ENCODE measurements around the gene TAF1B. TPM values are rescaled to one million over a fixed set of nuclear protein-coding genes. Genes with fewer than 3 reads are reported as not detected.

Gene TAF1B
- total RNA-seq, 5 donors from 2014 or later (not counting 1 experiment from before 2014, with no cell fraction given), result 9.2 to 21.7 (median 15.2) TPM

DNA sequence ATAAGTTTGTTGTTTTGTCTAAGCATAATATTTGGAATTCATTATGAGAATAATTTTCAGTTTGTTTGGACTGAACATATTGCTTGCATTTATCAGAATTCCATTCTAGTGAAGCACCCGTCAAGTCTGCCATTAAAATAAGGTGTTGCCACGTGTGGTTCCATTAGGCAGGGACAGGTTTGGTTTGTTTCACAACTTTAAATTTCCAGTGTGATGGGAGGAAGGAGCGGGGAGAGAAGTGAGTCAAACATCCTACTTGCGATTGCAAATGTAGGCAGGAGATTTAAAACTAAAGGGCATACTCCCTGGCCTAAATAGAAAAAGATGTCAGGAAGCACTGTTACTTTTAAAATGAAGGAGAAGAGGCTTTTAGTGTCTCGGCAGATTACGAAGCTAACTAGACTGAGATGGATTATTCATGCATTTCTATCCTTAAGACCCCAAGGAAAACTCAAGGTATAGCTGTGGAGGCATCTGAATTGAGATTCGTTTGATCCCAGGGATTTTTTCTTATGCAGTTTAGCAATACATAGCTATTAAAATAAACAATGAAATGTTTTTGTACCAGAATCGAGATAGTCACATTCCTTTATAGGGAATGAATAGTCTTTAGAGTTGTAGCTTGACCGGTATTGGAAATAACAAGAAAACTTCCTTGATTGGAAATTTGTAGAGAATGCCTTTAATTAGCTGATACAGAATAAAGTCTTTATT is 128.0 kb downstream of the TAF1B start:
- no peaks in the 10 kb centered on the region for H3K36me3 ChIP-seq (ENCODE audit: control insufficient read depth in 2 of 2, extremely low read depth in 1 of 2, insufficient read depth in 1 of 2, low read length in 1 of 2)
- H3K27me3 Mint-ChIP-seq, result peaks cover 0 to 2% of the 10 kb centered on the region in 2 donors
- H3K27me3 ChIP-seq (replicated peaks in 1 of 2; ENCODE audit: control insufficient read depth in 2 of 2, extremely low read depth in 1 of 2, insufficient read depth in 2 of 2, low read length in 1 of 2), result peaks cover 0 to 7% of the 10 kb centered on the region in 2 experiments
- peaks cover 0 to 2% of the 10 kb centered on the region in 2 experiments for H3K4me1 ChIP-seq (ENCODE audit: control insufficient read depth in 1 of 2, extremely low read depth in 1 of 2, insufficient read depth in 2 of 2, low read length in 2 of 2)
- H3K9me3 ChIP-seq, result no peaks in the 10 kb centered on the region
- H3K4me3 ChIP-seq (ENCODE audit: control insufficient read depth in 1 of 2, extremely low read depth in 1 of 2, low read length in 1 of 2), result no peak overlapping the region
- H3K27ac ChIP-seq (ENCODE audit: low read length), result no peak overlapping the region
- peaks cover 4% of the 10 kb centered on the region for H3K36me3 Mint-ChIP-seq
- CTCF ChIA-PET, result interaction anchor here (0.5 to 0.7 kb wide), 2 partner anchors 119 to 464 kb away, joined by 3 to 5 read pairs; no protein-coding TSS in a partner anchor
- no peak overlapping the region for H3K27ac Mint-ChIP-seq
- no peaks in the 10 kb centered on the region for H3K9me3 Mint-ChIP-seq
- POLR2A ChIA-PET, result interaction anchor here in 1 of 2 donors (0.5 kb wide), 1 partner anchor 35 kb away, joined by 5 read pairs; no protein-coding TSS in a partner anchor
- ATAC-seq (replicated peaks in 1 of 4) (no peak), DNase-seq (no peak)
- 75% methylated on average over 3 of the region's 9 CpGs for WGBS (ENCODE audit: insufficient coverage)
- no peak overlapping the region for H3K4me3 Mint-ChIP-seq
- H3K4me1 Mint-ChIP-seq, result peaks cover 2 to 11% (median 6%) of the 10 kb centered on the region in 3 donors

DNA sequence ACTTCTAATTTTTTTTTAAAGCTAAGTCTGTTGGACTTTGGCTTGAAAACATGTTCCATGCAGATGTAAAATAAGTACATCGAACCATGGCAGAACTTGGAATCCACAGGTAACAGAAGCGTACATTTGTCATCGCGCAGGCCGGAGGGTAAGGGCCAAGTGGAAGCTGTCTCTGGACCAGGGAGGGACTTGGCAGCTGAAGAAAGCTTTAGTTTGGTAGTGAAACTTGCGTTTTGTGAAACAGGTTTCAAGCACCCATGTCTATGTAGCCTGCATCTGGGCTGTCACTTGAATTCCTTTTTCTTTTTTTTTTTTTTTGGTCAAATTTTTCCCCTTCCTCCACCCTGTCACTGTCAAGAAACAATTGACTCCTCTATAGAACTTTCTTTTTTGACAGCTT is 128.6 kb downstream of the TAF1B start:
- Mint-ChIP-seq H3K4me1 (peaks cover 0 to 8% (median under 1%) of the 10 kb centered on the region in 3 donors), H3K27me3 (peaks cover 0 to 5% of the 10 kb centered on the region in 2 donors), H3K36me3 (peaks cover 4% of the 10 kb centered on the region), H3K4me3 (no peak overlapping the region), H3K27ac (no peak overlapping the region), H3K9me3 (no peaks in the 10 kb centered on the region)
- Histone ChIP-seq H3K36me3 (ENCODE audit: control insufficient read depth in 2 of 2, extremely low read depth in 1 of 2, insufficient read depth in 1 of 2, low read length in 1 of 2) (no peaks in the 10 kb centered on the region), H3K4me3 (ENCODE audit: control insufficient read depth in 1 of 2, extremely low read depth in 1 of 2, low read length in 1 of 2) (no peak overlapping the region), H3K27ac (ENCODE audit: low read length) (no peak overlapping the region), H3K4me1 (ENCODE audit: control insufficient read depth in 1 of 2, extremely low read depth in 1 of 2, insufficient read depth in 2 of 2, low read length in 2 of 2) (no peaks in the 10 kb centered on the region), H3K27me3 (replicated peaks in 1 of 2; ENCODE audit: control insufficient read depth in 2 of 2, extremely low read depth in 1 of 2, insufficient read depth in 2 of 2, low read length in 1 of 2) (peaks cover 0 to 9% of the 10 kb centered on the region in 2 experiments), H3K9me3 (no peaks in the 10 kb centered on the region)
- ATAC-seq (replicated peaks in 1 of 4) (no peak), DNase-seq (no peak)
- ChIA-PET POLR2A (interaction anchor here in 1 of 2 donors (0.6 kb wide), 1 partner anchor 14 kb away, joined by 5 read pairs; no protein-coding TSS in a partner anchor), CTCF (interaction anchor here in 1 of 2 donors (0.7 kb wide), 2 partner anchors 15 to 463 kb away, joined by 3 to 5 read pairs; no protein-coding TSS in a partner anchor)
- WGBS (ENCODE audit: insufficient coverage), result 100% methylated on average over 4 of the region's 6 CpGs

DNA sequence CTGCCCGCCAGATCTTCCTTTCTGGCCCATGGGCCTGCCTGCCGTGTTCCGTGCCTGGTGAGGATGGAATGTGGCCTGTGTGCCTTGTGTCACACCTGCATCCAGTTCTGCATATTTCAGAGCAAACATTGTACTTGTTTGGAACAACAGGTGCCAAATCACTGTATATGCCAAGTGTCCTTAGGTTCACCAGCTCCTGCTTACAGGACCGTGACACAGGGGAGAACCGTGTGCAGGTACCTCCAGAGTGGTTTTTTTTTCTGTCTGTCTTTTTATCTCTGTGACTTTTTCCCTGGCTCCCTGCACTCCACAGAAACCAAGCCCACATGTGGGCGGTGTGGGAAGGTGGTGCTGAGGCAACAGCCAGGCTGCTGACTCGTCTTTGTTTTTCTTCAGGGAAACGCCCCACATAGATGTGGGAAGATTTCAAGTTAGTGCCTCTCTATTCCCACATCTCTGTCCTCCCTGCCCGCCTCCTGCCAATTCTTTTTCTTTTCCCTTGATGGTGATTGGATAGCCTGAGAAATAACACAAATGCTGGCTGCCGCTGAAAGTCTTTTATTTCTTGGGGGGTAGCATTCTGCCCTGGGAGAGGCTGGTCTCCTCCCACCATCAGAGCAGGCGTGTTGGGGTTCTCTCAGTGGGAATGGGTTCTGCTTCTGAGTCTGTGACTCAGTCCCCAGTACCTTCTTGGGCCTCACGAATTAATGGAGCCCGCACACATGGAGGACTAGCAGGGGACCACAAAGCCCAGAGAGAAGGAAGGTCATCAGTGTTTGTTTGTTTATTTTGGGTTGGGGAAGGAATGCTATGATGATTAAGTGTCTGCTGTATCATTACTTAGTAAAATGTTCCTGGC is 129.6 kb downstream of the TAF1B start:
- WGBS (ENCODE audit: insufficient coverage), result 89% methylated on average over 6 of the region's 13 CpGs
- H3K27me3 Mint-ChIP-seq, result peaks cover 0 to 7% of the 10 kb centered on the region in 2 donors
- Histone ChIP-seq H3K4me3 (ENCODE audit: control insufficient read depth in 1 of 2, extremely low read depth in 1 of 2, low read length in 1 of 2) (no peak overlapping the region), H3K27ac (ENCODE audit: low read length) (no peak overlapping the region), H3K27me3 (replicated peaks in 1 of 2; ENCODE audit: control insufficient read depth in 2 of 2, extremely low read depth in 1 of 2, insufficient read depth in 2 of 2, low read length in 1 of 2) (peaks cover 0 to 12% of the 10 kb centered on the region in 2 experiments), H3K36me3 (ENCODE audit: control insufficient read depth in 2 of 2, extremely low read depth in 1 of 2, insufficient read depth in 1 of 2, low read length in 1 of 2) (no peaks in the 10 kb centered on the region), H3K4me1 (ENCODE audit: control insufficient read depth in 1 of 2, extremely low read depth in 1 of 2, insufficient read depth in 2 of 2, low read length in 2 of 2) (no peaks in the 10 kb centered on the region), H3K9me3 (no peaks in the 10 kb centered on the region)
- POLR2A ChIA-PET, result interaction anchor here in 1 of 2 donors (0.6 kb wide), 1 partner anchor 15 kb away, joined by 5 read pairs; no protein-coding TSS in a partner anchor
- H3K36me3 Mint-ChIP-seq, result peaks cover 4% of the 10 kb centered on the region
- ATAC-seq (replicated peaks in 1 of 4) (no peak), DNase-seq (no peak)
- no peak overlapping the region for H3K27ac Mint-ChIP-seq
- H3K4me1 Mint-ChIP-seq, result peaks cover 0 to 3% (median 0%) of the 10 kb centered on the region in 3 donors
- H3K4me3 Mint-ChIP-seq, result no peak overlapping the region
- H3K9me3 Mint-ChIP-seq, result no peaks in the 10 kb centered on the region
- CTCF ChIA-PET, result interaction anchor here in 1 of 2 donors (0.7 kb wide), 1 partner anchor 14 kb away, joined by 3 read pairs; no protein-coding TSS in a partner anchor

DNA sequence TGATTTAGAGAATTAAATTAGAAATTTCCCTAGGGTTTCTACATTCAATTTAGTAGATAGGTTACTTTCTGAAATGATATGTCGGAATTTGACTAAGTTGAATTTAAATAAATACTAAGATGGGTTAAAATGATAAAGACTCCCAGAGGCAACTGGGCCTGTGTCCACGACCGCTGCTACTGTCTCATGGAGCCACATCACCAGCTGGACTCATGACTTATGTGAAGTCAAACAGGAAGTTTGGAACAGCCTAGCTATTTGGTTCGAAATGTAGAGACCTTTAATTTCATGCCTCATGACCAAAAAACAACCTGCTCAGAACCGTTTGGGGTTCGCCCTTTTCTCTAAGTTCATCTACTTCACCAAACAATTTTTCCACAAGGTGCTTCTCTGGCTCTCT is 130.4 kb downstream of the TAF1B start:
- POLR2A ChIA-PET, result no interaction called here
- WGBS (ENCODE audit: insufficient coverage), result 100% methylated on average over 2 of the region's 6 CpGs
- Mint-ChIP-seq H3K4me3 (no peak overlapping the region), H3K4me1 (peaks cover 0 to 3% (median 0%) of the 10 kb centered on the region in 3 donors), H3K36me3 (peaks cover 4% of the 10 kb centered on the region), H3K27ac (no peak overlapping the region), H3K27me3 (peaks cover 4 to 12% of the 10 kb centered on the region in 2 donors), H3K9me3 (no peaks in the 10 kb centered on the region)
- Histone ChIP-seq H3K27ac (ENCODE audit: low read length) (no peak overlapping the region), H3K27me3 (replicated peaks in 1 of 2; ENCODE audit: control insufficient read depth in 2 of 2, extremely low read depth in 1 of 2, insufficient read depth in 2 of 2, low read length in 1 of 2) (peaks cover 0 to 16% of the 10 kb centered on the region in 2 experiments), H3K9me3 (no peaks in the 10 kb centered on the region), H3K36me3 (ENCODE audit: control insufficient read depth in 2 of 2, extremely low read depth in 1 of 2, insufficient read depth in 1 of 2, low read length in 1 of 2) (no peaks in the 10 kb centered on the region), H3K4me3 (ENCODE audit: control insufficient read depth in 1 of 2, extremely low read depth in 1 of 2, low read length in 1 of 2) (no peak overlapping the region), H3K4me1 (ENCODE audit: control insufficient read depth in 1 of 2, extremely low read depth in 1 of 2, insufficient read depth in 2 of 2, low read length in 2 of 2) (no peaks in the 10 kb centered on the region)
- CTCF ChIA-PET, result interaction anchor here in 1 of 2 donors (1.6 kb wide), 1 partner anchor 11 kb away, joined by 4 read pairs; no protein-coding TSS in a partner anchor
- DNase-seq, result no peak
- no peak for ATAC-seq (replicated peaks in 1 of 4)

DNA sequence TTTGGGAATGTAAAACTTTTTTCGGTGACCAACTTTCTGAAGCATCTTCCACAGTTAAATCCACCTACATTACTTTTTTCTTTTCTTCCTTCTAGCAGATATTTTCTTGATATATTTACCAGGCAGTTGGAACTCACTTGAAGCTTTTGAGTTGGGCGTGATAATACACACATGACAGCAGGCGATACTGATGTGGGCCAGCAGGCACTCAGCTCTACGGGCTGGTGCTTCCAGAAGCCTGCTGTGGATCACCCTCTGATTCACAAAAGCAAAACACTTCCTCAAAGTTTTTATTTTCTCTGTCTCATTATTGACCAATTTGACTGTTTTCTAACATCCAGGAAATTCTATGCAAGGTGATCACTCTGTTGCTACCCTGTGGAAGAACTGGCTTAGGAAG is 131.1 kb downstream of the TAF1B start:
- Mint-ChIP-seq H3K27me3 (peaks cover 4 to 12% of the 10 kb centered on the region in 2 donors), H3K36me3 (peaks cover 4% of the 10 kb centered on the region), H3K4me3 (no peak overlapping the region), H3K9me3 (no peaks in the 10 kb centered on the region), H3K27ac (no peak overlapping the region), H3K4me1 (peaks cover 0 to 3% (median 0%) of the 10 kb centered on the region in 3 donors)
- Histone ChIP-seq H3K27me3 (replicated peaks in 1 of 2; ENCODE audit: control insufficient read depth in 2 of 2, extremely low read depth in 1 of 2, insufficient read depth in 2 of 2, low read length in 1 of 2) (peaks cover 0 to 19% of the 10 kb centered on the region in 2 experiments), H3K27ac (ENCODE audit: low read length) (no peak overlapping the region), H3K4me1 (ENCODE audit: control insufficient read depth in 1 of 2, extremely low read depth in 1 of 2, insufficient read depth in 2 of 2, low read length in 2 of 2) (no peaks in the 10 kb centered on the region), H3K36me3 (ENCODE audit: control insufficient read depth in 2 of 2, extremely low read depth in 1 of 2, insufficient read depth in 1 of 2, low read length in 1 of 2) (no peaks in the 10 kb centered on the region), H3K9me3 (no peaks in the 10 kb centered on the region), H3K4me3 (ENCODE audit: control insufficient read depth in 1 of 2, extremely low read depth in 1 of 2, low read length in 1 of 2) (no peak overlapping the region)
- DNase-seq, result no peak
- ChIA-PET POLR2A (no interaction called here), CTCF (interaction anchor here in 1 of 2 donors (1.6 kb wide), 1 partner anchor 10 kb away, joined by 4 read pairs; no protein-coding TSS in a partner anchor)
- no peak for ATAC-seq (replicated peaks in 1 of 4)
- no CpG with 5 or more reads among the region's 4 CpGs for WGBS (ENCODE audit: insufficient coverage)

DNA sequence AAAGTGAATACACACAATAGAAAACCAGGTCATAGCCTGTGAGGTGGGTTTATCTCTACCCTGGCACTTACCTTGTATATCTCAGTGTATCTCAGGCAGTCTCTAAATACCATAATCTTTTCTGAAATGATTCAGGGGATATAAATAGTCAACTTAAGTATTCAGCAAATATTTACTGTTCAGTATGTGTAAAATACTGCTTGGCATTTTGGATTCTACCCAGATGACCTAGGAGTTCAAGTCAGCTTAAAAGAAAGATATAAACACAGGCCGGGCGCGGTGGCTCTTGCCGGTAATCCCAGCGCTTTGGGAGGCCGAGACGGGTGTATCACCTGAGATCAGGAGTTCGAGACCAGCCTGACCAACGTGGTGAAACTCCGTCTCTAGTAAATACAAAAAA is 132.1 kb downstream of the TAF1B start:
- H3K9me3 ChIP-seq, result no peaks in the 10 kb centered on the region
- no CpG with 5 or more reads among the region's 10 CpGs for WGBS (ENCODE audit: insufficient coverage)
- Mint-ChIP-seq H3K4me1 (peaks cover 5 to 8% (median 6%) of the 10 kb centered on the region in 3 donors), H3K27ac (no peak overlapping the region), H3K27me3 (peaks cover 4 to 13% of the 10 kb centered on the region in 2 donors), H3K4me3 (no peak overlapping the region), H3K36me3 (peaks cover 4% of the 10 kb centered on the region), H3K9me3 (no peaks in the 10 kb centered on the region)
- H3K4me3 ChIP-seq (ENCODE audit: control insufficient read depth in 1 of 2, extremely low read depth in 1 of 2, low read length in 1 of 2), result no peak overlapping the region
- peaks cover 0 to 20% of the 10 kb centered on the region in 2 experiments for H3K27me3 ChIP-seq (replicated peaks in 1 of 2; ENCODE audit: control insufficient read depth in 2 of 2, extremely low read depth in 1 of 2, insufficient read depth in 2 of 2, low read length in 1 of 2)
- ATAC-seq (replicated peaks in 1 of 4) (no peak), DNase-seq (no peak)
- H3K27ac ChIP-seq (ENCODE audit: low read length), result no peak overlapping the region
- ChIA-PET POLR2A (no interaction called here), CTCF (interaction anchor here in 1 of 2 donors (0.7 to 1.6 kb wide), 2 partner anchors 9 to 465 kb away, joined by 3 to 4 read pairs; no protein-coding TSS in a partner anchor)
- H3K4me1 ChIP-seq (ENCODE audit: control insufficient read depth in 1 of 2, extremely low read depth in 1 of 2, insufficient read depth in 2 of 2, low read length in 2 of 2), result no peaks in the 10 kb centered on the region
- no peaks in the 10 kb centered on the region for H3K36me3 ChIP-seq (ENCODE audit: control insufficient read depth in 2 of 2, extremely low read depth in 1 of 2, insufficient read depth in 1 of 2, low read length in 1 of 2)
